ENCODE results near the gene GLI1. TPM values are rescaled to one million over a fixed set of nuclear protein-coding genes. Genes with fewer than 3 reads are reported as not detected.

Gene GLI1
- polyA plus RNA-seq, 1 of the 3 experiments (the other 2 are of a cell fraction), result 0.90 TPM

DNA sequence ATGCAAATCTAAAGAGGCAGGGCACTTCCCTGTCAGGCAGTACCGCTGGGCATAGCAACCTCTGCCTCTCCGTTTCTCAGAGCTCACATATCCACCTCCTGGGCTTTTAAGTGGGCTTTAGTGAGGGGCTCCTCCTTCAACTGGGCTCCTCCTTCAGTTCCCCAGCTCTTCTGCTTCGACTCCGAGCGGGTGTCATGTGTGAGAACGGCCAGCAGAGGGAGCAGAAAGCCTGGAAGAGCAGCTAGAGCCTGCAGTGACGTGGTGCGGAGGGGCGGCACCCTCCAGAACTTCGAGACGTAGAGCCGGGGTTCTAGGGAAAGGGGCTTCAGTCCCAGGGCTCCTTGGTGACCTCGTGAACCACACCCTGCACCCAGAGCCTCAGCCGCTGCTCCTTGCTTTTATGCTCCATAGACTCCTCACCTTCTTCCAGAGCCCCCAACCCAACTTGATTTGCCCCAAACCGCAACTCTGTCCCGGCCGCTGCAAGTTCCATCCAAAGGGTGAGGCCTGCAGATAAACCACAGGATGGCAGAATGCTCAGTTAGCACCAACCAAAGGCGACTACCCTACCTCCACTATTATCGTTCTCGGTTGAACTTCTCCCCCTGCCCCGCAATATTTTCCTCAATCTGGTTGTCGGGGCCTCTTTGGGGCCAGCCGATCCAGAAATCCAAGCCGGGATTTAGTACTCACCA is 383 bp upstream of the GLI1 start (continued):
- TF ChIP-seq, protein P1, sequence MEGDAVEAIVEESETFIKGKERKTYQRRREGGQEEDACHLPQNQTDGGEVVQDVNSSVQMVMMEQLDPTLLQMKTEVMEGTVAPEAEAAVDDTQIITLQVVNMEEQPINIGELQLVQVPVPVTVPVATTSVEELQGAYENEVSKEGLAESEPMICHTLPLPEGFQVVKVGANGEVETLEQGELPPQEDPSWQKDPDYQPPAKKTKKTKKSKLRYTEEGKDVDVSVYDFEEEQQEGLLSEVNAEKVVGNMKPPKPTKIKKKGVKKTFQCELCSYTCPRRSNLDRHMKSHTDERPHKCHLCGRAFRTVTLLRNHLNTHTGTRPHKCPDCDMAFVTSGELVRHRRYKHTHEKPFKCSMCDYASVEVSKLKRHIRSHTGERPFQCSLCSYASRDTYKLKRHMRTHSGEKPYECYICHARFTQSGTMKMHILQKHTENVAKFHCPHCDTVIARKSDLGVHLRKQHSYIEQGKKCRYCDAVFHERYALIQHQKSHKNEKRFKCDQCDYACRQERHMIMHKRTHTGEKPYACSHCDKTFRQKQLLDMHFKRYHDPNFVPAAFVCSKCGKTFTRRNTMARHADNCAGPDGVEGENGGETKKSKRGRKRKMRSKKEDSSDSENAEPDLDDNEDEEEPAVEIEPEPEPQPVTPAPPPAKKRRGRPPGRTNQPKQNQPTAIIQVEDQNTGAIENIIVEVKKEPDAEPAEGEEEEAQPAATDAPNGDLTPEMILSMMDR (IDR thresholded peaks at IDR 0.05), result peak; percentile 85
- TF ChIP-seq CHD2 (IDR thresholded peaks at IDR 0.05; ENCODE audit: low read length, partially characterized antibody), result peak; percentile 8

DNA sequence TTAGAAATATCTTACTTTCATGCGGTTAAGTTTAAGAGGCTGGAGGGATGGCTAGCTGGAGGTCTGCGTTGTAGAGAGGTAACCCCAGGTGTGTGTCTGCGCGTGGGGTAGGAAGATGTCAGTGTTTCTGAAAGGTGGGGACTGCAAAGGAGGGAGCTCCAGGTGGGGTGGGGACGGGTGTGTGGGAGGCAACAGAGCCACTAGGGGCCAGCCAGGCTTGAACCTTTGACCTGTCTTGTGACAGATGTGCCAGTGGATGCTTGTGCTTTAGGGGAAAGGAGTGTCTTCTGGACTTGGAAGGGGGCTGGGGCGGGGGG is 841 bp downstream of the GLI1 start:
- Histone ChIP-seq H3K36me3 (replicated peaks in 1 of 2; ENCODE audit: control insufficient read depth in 1 of 2, insufficient read depth in 2 of 2, low read length in 1 of 2) (no peaks in the 10 kb centered on the region), H3F3A (replicated peaks; ENCODE audit: insufficient read depth) (peaks cover 5% of the 10 kb centered on the region), H3K4me3 (ENCODE audit: low read depth in 2 of 2, low read length in 1 of 2) (peak overlapping the region; percentile 67 to 90; a peak in 3 of 4 replicates), H3K79me2 (ENCODE audit: insufficient read depth) (no peaks in the 10 kb centered on the region), H3K4me2 (peak overlapping the region; percentile 94), H3K27me3 (ENCODE audit: insufficient read depth) (0 out of 2 replicates have a peak, but pooled peaks cover 3% of the 10 kb centered on the region), H3K9ac (no peak overlapping the region), H4K20me1 (ENCODE audit: insufficient read depth) (no peaks in the 10 kb centered on the region), H3K9me3 (no peaks in the 10 kb centered on the region), H3K9me2 (no peaks in the 10 kb centered on the region), H3K4me1 (ENCODE audit: control insufficient read depth in 1 of 2, insufficient read depth in 2 of 2, low read depth in 1 of 2, low read length in 1 of 2) (peaks cover 0 to 23% of the 10 kb centered on the region in 2 experiments; a peak in 2 of 4 replicates), H3K27ac (ENCODE audit: low read depth in 2 of 2, low read length in 1 of 2) (no peak overlapping the region), H2AFZ (ENCODE audit: low read depth) (peak overlapping the region; percentile 97; the same call in 1 of the 2 replicates)
- TF ChIP-seq RAD21 (IDR thresholded peaks at IDR 0.05; ENCODE audit: low read length) (no peak), SIN3A (IDR thresholded peaks at IDR 0.05; ENCODE audit: borderline replicate concordance, low read depth, low read length) (no peak), SMC3 (IDR thresholded peaks at IDR 0.05; ENCODE audit: low read depth, low read length) (no peak), TAF1 (IDR thresholded peaks at IDR 0.05; ENCODE audit: borderline replicate concordance, low read depth, low read length) (no peak), NRF1 (IDR thresholded peaks at IDR 0.05; ENCODE audit: low read depth, low read length) (no peak), MAX (IDR thresholded peaks at IDR 0.05; ENCODE audit: low read depth) (no peak), JUND (IDR thresholded peaks at IDR 0.05) (no peak), POLR2AphosphoS5 (IDR thresholded peaks at IDR 0.05; ENCODE audit: low read depth, low read length) (no peak), FOXM1 (IDR thresholded peaks at IDR 0.05; ENCODE audit: low read depth) (no peak)
- TF ChIP-seq, protein P2, sequence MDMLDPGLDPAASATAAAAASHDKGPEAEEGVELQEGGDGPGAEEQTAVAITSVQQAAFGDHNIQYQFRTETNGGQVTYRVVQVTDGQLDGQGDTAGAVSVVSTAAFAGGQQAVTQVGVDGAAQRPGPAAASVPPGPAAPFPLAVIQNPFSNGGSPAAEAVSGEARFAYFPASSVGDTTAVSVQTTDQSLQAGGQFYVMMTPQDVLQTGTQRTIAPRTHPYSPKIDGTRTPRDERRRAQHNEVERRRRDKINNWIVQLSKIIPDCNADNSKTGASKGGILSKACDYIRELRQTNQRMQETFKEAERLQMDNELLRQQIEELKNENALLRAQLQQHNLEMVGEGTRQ (IDR thresholded peaks at IDR 0.05; ENCODE audit: borderline replicate concordance, low read depth, low read length), result no peak
- no peak for DNase-seq
- POLR2A ChIA-PET, result no interaction called here
- WGBS (ENCODE audit: low lambda C conversion rate), result under 1% methylated on average over 6 of the region's 6 CpGs
- CTCF ChIA-PET, result interaction anchor here (0.6 to 13.7 kb wide), 16 partner anchors 8 to 245 kb away, joined by 3 to 391 read pairs (median 8); partner anchors contain the start of genes B4GALNT1, MARS1, NXPH4 and STAC3

All from SK-N-SH (cell line).